ENCODE measurements around the gene ABCC12. TPM values are rescaled to one million over a fixed set of nuclear protein-coding genes. Genes with fewer than 3 reads are reported as not detected.

ABCC12 gene
- total and polyA plus RNA-seq, 8 donors, result 0.13 to 0.18 TPM; not detected in 6

DNA sequence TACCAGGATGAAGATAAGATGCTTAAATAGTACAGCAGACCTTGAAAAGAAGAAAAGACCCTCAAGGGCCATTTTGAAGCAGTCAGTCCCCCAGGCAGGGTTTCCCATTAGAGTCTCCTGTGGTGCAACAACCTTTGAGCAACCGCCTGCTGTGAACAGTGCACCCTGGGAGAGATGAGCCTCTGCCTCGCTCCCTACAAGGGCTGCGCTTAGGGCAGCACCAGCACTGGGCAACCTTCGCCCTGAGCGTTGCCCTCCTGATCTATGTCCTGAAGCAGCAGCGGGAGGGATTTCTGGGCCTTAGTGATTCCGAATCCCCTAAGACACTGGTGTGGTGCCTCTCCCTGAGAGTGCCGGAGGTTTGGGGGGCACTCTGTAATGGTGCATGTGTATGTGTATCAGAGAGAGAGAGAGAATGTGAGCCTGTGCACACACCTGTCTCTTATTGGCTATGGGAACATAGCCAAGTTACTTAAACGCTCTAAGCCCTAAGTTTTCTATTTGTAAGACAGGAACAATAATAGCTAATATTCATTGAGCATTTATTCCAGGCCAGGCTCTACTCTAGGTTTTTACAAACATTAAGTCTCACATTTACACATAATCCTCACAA, 25.2 kb upstream of the ABCC12 start:
- no peak overlapping the region for H3K27ac ChIP-seq
- DNase-seq, result no peak
- TF ChIP-seq POLR2AphosphoS5 (IDR thresholded peaks at IDR 0.05), result no peak
- no peak for TF ChIP-seq EP300 (IDR thresholded peaks at IDR 0.05)
- TF ChIP-seq POLR2A (IDR thresholded peaks at IDR 0.05), result no peak
- no peak for TF ChIP-seq CTCF (IDR thresholded peaks at IDR 0.05)
- intact Hi-C loops (cut with DNase I; ENCODE audit: low total_unique reads), result no loop called here
- peaks cover 0 to 12% (median 0%) of the 10 kb centered on the region in 3 donors for H3K27me3 ChIP-seq
- H3K4me3 ChIP-seq, result no peak overlapping the region
- H3K36me3 ChIP-seq, result no peaks in the 10 kb centered on the region
- 79 to 84% (median 82%) methylated on average over 6 to 9 of the region's 9 CpGs for WGBS, 5 donors
- no peaks in the 10 kb centered on the region for H3K9me3 ChIP-seq
- H3K4me1 ChIP-seq, result no peaks in the 10 kb centered on the region

- no peak overlapping the region for H3K4me3 ChIP-seq
- no peak for DNase-seq
- WGBS, 5 donors, result 72 to 84% (median 81%) methylated on average over 19 to 20 of the region's 20 CpGs
- no peaks in the 10 kb centered on the region for H3K9me3 ChIP-seq
- intact Hi-C loops (cut with DNase I; ENCODE audit: low total_unique reads), result no loop called here
- TF ChIP-seq POLR2AphosphoS5 (IDR thresholded peaks at IDR 0.05) (no peak), EP300 (IDR thresholded peaks at IDR 0.05) (no peak), CTCF (IDR thresholded peaks at IDR 0.05) (no peak), POLR2A (IDR thresholded peaks at IDR 0.05) (no peak)
- peaks cover 0 to 21% (median 0%) of the 10 kb centered on the region in 3 donors for H3K27me3 ChIP-seq
- H3K36me3 ChIP-seq, result no peaks in the 10 kb centered on the region
- no peaks in the 10 kb centered on the region for H3K4me1 ChIP-seq
- no peak overlapping the region for H3K27ac ChIP-seq
These were observed 21.0 kb upstream of the ABCC12 start for GRCh38 chr16:48176635-48177408.

GRCh38 chr16:48173889-48174288, 18.1 kb upstream of the ABCC12 start:
- peaks cover 0 to 21% (median 0%) of the 10 kb centered on the region in 3 donors for H3K27me3 ChIP-seq
- no peak overlapping the region for H3K27ac ChIP-seq
- H3K36me3 ChIP-seq, result no peaks in the 10 kb centered on the region
- TF ChIP-seq POLR2AphosphoS5 (IDR thresholded peaks at IDR 0.05), result no peak
- TF ChIP-seq POLR2A (IDR thresholded peaks at IDR 0.05), result no peak
- no peak for TF ChIP-seq EP300 (IDR thresholded peaks at IDR 0.05)
- TF ChIP-seq CTCF (IDR thresholded peaks at IDR 0.05), result no peak
- H3K4me1 ChIP-seq, result no peaks in the 10 kb centered on the region
- WGBS, 5 donors, result 40 to 83% (median 76%) methylated on average over 1 of the region's 1 CpG
- intact Hi-C loops (cut with DNase I; ENCODE audit: low total_unique reads), result no loop called here
- H3K9me3 ChIP-seq, result no peaks in the 10 kb centered on the region
- no peak for DNase-seq
- H3K4me3 ChIP-seq, result no peak overlapping the region

DNA sequence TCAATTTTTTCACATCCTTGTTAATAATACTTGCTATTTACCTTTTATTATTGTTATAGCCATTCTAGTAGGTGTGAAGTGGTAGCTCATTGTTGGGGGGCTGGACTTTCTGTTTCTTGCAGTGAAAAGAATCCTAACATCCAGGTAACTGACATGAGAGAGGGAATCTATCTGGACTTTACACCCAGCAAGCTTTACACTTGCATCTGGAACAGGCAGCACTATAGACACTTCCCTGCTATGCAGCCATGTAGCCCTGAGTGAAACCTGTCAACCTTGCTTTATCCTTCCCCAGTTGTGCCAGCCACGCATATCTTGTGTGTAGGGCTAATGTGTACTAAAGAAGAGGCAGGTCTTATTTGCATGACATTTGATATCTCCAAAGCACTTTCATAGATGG, 16.9 kb upstream of the ABCC12 start:
- Histone ChIP-seq H3K27ac (no peak overlapping the region), H3K27me3 (peaks cover 0 to 21% (median 0%) of the 10 kb centered on the region in 3 donors), H3K4me1 (no peaks in the 10 kb centered on the region), H3K4me3 (no peak overlapping the region), H3K36me3 (no peaks in the 10 kb centered on the region), H3K9me3 (no peaks in the 10 kb centered on the region)
- DNase-seq, result no peak
- intact Hi-C loops (cut with DNase I; ENCODE audit: low total_unique reads), result no loop called here
- TF ChIP-seq POLR2AphosphoS5 (IDR thresholded peaks at IDR 0.05), result no peak
- TF ChIP-seq CTCF (IDR thresholded peaks at IDR 0.05), result no peak
- TF ChIP-seq POLR2A (IDR thresholded peaks at IDR 0.05), result no peak
- TF ChIP-seq EP300 (IDR thresholded peaks at IDR 0.05), result no peak
- 42 to 50% (median 44%) methylated on average over 1 of the region's 1 CpG for WGBS, 5 donors

Measured in stomach (tissue), 9 donors.